Measurements from ENCODE around the gene KLF11.

KLF11 gene

DNA sequence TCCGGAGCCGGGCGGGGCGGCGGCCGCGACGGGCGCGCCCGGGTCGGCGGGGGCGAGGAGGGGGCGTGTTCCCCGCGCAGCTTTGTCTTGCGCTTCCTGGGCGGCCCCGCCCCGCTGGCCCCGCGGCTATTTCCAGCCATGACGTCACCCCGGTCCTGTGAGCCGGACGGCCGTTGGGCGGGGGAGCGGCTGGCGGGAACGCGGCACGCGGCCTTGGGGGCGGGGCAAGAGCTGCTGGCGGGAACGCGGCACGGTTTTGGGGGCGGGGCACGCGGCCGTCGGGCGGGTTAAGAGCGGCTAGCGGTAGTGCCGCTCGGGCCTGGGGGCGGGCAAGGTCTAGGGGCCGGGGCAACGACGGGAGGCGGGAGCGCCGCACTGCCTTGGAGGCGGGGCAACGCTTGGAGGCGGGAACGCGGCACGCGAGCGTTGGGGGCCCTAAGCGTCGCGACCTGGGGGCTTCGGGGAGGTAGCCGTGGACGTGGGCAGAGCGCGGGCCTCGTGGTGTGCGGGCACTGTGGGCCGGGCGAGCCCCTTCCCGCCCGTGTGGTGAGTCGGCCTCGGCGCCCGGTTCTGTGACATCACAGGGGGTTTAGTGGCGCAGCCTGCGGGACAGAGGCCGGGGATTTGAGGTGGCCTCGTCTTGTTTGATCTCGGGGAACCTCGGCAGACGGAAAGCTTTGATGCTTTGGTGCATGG, 704 bp downstream of the KLF11 start:
- peak; percentile 90 for DNase-seq

DNA sequence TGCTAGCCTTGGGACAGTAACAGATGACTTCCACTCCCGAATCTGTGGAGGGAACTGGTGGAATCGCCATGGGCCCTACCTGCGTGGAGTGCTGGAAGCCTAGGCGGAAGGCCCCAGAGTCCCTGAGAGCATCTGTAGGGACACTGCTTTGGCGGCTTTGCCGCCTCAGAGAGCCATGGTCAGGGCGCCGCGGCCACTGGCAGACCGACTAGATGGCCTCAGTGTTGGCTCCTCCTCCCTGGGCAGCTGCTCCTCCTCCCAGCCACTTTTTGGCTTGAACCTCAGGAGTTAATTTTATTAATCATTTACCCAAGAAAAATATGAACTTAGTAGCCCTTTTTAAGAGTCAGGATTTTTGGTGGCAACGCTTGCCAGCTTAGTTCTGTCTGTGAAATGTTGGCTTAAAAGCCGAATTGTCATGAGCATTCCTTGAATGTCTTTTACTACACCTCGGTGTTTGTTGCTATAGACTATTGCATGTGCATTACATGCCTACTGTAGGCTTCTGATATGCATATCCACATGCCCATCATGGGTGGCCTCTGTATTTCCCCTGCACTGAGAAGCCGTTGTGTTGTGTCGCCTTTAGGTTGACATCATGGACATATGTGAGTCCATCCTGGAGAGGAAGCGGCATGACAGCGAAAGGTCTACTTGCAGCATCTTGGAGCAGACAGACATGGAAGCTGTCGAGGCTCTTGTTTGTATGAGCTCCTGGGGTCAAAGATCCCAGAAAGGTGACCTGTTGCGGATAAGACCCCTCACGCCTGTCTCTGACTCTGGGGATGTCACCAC, 2.4 kb downstream of the KLF11 start:
- DNase-seq = no peak

DNA sequence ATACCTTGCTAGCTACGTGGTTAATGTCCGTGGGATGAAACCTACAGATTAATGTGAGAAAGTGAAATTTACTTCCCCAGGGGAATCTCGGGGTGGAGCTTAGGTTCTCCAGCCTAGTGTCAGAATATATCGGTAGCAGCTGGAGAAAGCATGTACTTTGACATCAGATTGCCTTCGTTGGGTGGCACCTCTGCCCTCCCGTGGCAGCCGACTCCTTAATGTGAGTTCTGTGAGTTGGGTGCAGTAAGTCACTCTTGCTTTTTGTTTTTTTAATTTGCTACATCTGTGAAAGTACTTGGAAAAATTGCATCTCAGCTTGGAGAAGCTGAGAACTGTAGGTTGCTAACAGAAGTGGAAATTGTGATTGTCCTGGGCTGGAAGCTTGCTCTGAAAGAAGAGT, 3.6 kb downstream of the KLF11 start:
- DNase-seq = no peak

DNA sequence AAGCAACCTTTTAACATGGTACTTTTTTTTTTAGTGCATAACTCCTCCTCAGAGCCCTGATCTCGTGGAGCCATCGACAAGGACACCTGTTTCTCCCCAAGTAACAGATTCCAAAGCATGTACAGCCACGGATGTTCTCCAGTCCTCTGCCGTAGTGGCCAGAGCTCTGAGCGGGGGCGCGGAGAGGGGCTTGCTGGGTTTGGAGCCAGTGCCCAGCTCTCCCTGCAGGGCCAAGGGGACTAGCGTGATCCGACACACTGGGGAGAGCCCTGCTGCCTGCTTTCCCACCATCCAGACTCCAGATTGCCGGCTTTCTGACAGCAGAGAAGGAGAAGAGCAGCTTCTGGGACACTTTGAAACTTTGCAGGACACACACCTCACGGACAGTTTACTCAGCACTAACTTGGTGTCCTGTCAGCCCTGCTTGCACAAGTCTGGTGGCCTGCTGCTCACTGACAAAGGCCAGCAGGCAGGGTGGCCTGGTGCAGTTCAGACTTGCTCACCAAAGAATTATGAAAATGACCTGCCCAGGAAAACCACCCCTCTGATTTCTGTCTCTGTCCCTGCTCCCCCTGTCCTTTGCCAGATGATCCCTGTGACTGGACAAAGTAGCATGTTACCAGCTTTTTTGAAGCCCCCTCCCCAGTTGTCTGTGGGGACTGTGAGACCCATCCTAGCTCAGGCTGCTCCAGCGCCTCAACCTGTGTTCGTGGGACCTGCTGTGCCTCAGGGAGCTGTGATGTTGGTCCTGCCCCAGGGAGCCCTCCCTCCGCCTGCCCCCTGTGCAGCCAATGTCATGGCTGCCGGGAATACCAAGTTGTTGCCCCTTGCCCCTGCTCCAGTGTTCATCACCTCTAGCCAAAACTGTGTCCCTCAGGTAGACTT, 4.5 kb downstream of the KLF11 start:
- DNase-seq = no peak

DNA sequence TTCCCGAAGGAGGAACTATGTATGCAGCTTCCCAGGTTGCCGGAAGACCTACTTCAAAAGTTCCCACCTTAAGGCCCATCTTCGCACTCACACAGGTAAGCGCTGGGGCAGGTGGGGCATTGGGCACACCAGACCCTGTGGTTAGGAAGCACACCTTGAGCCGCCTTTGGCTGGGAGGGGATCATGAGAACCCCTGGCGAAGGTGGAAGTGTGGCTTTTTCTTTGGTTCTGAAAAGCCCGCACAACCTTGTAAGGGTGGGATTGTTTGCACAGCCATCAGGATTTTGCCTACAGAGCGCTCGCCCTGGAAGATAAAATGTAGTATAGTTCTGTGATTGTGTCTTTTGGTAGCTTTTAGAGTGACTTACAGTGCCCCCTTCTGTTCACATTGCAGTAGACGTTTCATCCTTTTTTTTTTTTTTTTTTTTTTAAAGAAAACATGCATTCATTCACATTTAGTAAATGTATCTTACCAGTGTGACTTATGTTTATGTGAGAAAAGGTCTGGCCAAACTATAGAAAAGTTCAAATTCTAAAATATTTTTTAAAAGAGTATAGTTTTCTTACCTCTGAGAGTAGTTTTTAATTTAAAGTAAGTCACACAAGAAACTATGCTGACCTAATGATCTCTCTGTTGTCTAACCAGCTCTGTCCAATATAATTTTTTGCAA, 5.3 kb downstream of the KLF11 start:
- DNase-seq = peak; percentile 58

DNA sequence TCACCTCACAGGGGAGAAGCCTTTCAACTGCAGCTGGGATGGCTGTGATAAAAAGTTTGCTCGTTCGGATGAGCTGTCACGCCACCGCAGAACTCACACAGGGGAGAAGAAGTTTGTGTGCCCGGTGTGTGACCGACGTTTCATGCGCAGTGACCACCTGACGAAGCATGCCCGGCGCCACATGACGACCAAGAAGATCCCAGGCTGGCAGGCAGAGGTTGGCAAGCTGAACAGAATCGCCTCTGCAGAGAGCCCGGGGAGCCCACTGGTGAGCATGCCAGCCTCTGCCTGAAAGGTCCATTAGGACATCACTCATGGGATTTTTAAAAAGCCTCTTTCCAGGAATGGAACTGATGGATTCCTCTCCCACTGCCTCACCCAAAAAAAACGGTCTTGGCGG, 8.9 kb downstream of the KLF11 start:
- DNase-seq = no peak

DNA sequence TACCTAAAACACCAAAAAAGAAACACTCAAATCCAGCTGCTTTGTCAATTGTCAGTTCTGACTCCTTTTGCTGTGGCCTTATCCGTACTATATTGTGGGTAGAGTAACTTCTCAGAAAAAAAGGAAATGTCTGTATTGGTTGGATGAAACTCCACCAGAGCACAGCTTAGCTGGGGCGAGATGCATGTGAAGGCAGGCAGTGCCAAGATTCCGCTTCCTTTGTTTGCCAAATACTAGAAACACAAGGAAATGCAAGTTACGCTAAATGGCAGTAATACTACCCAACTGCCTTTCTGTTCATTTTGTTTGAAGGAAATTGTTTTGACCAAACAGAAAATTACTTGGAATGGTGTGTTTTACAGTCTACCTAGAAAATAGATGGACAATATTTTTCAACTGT, 10.0 kb downstream of the KLF11 start:
- DNase-seq = no peak

DNA sequence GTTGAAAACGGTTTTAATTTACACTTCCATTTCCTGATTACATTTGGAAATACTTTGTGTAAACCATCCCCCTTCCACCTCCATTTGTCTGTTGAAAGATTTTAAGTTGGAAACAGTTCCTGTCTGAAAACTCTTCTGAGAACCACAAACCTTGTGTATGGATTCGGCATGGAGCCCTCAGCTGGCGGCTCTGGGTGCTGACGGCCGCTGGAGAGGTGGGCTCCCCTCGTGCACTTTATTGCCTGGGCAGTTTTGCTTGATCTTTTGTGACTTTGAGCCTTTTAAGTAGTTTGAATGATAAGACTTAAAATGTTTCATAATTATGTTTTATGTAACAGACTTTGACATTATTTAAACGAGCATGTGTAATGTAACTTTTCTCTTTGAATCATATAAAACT, 11.1 kb downstream of the KLF11 start:
- no peak for DNase-seq

DNA sequence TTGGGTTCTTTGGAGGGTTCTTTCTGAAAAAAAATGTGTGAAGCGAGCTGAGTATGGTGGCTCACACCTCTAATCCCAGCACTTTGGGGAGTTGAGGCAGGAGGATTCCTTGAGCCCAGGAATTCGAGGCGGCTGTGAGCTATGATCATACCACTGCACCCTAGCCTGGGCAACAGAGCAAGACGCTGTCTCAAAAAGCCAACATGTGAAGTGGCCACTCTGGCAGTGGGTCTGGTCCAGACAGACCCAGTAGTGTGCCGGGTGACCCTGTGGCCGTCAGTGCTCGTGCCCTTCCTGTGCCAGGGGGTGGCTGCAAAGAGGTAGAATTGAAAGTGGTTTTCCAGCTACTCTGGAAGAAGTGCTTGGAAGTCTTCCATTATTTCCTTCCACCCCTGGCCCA, 11.6 kb downstream of the KLF11 start:
- no peak for DNase-seq

DNA sequence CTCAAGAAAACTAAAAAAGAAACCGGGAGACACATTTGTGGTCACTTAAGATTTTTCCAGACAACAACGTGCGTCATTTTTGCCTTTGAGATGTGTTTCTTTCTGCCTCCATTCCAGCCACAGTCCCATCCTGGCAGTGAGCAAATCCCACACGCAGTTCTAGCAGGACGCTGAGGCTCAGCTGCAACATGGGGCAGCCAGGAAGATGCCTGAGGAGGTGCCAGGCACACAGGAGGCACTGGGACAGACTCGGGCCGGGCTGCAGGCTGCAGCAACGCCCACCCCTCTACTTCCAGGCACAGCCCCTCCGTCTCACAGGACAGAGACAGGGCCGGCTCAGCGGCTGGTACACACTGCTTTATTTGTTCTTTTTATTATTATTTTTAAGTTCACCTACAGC, 13.1 kb downstream of the KLF11 start:
- DNase-seq = no peak

DNA sequence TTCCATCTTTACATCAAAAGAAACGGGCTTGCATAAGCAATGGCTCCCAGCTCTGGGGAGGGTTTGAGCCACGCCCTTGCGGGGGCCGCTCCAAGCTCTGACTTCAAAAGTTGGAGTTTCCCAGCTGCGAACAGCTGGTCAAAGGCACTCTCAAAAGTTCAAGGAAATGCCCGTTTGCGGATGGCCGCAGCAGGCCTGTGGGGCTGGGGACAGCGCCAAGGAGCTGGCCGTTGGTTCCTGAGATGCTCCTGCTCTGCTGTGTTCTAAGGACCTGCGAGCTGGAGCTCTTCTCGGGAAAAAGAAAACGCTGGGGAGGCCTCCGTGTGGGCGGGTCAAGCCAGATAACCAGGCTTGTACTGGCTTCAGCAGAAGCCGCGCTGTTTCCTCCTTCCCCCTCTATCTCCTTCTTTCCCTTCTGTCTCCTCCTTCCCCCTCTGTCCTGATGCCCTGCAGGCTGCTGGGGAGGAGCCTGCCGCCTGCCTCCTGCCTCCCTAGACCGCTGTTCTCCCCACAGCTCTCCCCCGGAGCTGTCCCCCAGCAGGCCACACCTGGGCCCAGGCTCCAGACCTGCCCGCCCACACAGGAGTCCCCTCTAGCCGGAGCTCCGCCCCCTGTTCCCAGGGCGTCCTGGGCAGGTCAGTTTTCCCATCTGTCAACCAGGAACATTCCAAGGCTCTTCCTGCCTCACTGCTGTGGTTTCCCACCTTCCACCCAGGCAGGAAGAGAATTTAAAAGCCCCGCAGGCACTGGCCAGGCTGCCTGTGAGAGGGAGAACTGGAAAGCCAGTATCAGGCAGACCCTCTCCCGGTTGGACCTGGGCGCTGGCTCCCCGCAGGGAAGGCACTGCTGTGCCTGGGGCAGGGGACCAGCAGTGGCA, 14.1 kb downstream of the KLF11 start:
- peak; percentile 59 for DNase-seq

DNA sequence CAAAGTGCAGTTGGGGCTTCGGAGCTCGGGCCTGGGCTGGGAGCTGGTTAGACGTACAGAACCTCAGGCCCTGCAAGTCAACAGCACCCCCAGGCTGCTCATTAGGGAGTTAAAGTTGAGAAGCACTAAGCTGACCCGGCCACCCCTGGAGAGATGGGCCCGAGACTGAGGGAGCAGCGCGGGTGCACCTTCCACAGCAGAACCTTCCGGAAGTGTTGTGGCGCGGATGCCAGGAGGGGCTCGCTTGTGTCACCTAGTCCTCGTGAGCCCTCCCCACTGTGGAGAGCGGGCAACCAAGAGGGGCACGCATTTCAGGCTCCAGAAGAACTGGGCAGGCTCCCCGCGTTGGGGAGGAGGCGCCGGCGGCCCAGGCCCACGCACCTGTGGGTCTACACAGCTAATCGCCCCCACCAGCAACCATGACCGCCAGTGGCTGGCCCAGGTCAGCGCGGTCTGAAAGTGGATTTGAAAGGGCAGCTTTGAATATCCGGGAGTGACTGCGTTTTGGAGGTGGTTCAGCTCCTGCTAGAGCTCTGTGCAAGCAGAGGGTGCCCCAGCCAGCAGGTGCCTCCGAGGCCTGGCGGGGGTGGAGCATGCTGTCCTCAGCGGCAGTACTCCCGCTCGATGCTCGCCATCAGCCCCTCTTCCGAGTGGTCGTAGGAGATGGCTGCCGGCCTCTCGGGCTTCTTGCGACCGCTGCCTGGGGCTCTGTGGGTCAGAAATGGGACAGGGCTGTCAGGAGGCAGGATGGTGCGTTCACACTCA, 15.1 kb downstream of the KLF11 start:
- no peak for DNase-seq

DNA sequence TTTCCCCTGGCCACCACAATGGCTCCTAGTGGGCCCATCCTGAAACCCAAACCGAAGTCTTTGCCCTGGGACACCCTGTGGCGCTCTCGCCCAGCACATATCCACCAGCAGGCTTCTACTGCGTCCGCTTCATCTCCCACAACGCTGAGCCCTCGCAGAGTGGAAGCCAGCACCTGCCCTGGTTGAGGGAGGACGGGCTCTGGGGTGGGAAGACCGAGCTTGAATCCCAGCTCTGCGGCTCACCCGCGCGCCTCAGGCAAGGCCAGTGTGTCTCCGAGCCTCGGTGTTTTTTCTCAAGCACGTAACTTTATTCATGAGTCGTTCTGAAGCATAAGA, 15.6 kb downstream of the KLF11 start:
- no peak for DNase-seq

DNA sequence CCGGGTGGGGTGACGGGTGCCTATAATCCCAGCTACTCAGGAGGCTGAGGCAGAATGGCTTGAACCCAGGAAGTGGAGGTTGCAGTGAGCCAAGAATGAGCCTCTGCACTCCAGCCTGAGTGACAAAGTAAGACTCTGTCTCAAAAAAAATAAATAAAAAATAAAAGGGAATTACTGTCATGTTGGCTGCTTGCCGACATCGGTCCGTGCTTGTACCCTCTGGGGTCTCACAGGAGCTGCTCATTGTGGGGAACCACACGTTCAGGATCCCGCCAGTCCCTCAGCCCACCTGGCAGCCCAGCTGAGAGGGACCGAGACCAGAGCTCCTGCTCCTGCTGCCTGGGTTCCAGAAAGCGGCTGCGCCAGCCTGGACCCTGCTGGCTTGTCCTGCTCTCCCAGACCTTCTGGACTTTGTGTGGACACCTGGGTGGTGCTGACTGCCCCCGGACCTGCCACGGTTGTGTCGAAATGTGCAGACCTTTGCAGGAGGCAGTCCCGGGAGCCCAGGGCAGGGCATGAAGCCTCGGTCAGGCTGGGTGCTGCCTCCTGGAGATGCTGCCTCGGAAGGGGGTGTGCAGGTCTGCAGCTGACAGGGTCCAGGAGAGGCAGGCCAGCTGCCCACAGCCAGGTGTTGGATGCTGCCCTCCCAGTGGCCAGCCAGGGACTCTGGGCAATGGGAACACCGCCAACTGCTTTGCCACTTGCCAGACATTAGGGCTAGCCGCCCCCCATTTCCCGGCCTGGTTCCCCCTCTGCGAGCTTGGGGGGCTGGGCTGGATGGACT, 16.4 kb downstream of the KLF11 start:
- DNase-seq = no peak

DNA sequence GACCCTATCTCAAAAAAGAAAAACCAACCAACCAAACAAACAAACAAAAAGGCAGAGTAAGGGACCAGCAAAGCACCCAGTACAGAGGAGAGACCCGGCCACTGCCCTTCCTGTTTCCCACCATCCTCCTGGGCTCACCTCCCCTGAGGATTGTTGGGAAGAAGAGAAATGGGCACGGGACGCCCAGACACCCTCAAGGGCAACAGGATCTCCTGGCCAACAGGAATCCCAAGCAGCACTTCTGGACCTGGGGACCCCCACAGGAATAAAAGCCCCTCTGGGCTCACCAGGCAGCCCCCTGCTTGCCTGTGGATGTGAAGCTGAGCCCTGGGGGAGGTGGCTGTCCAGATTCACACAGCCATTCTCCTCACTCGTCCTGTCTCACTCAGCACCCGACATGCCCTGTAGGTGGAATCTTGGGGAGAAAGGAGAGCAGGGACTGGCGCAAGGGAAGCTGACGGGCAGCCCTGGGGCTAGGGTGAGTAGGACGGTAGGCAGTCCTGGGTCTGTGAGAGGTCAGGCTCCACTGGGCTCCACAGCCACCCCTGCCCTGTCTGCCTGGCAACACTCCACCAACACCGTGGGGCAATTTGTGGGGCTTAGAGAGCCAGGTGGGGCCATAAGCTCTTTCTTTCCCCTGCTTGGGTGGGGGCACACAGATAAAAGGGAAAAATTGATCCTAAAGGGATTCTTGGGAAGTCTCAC, 18.0 kb downstream of the KLF11 start:
- no peak for DNase-seq

DNA sequence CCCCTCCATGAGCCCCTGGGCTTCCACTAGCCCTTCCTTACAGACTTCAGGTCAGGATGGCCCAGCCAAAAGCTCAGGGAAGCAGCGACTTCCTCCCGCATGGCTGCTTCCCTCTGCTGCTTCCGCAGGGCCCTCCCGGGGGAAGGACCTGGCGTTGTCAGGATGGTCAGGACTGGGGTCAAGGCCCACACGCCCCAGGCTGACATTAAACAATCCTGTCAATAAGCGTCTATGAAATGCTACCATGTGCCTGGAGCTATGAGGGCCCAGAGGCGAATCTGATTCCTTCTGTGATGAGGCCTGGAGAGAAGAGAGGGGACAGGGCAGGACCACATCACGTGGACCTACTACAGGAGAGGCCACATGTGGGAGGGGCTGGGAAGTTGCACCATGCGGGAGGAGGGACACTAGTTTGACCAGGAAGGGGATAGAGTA, 19.6 kb downstream of the KLF11 start:
- DNase-seq = no peak

DNA sequence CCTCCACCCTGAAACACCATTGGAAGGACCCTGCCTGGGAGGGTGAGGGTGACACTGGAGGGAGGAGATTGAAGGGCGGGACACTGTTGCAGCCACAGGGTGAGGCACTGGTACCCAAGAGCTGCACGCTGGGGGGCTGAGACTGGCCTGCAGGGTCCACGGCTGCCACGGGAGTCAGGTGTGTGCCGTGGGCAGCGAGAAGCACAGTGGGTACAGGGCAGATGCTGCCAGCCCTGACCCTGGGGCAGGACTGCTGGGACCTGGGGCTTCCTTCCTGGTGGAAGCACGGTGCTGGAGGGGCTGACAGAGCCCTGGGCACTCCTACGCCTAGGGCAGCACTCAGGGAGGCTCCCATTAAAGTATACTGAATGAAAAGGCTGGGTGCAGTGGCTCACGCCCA, 20.2 kb downstream of the KLF11 start:
- no peak for DNase-seq

DNA sequence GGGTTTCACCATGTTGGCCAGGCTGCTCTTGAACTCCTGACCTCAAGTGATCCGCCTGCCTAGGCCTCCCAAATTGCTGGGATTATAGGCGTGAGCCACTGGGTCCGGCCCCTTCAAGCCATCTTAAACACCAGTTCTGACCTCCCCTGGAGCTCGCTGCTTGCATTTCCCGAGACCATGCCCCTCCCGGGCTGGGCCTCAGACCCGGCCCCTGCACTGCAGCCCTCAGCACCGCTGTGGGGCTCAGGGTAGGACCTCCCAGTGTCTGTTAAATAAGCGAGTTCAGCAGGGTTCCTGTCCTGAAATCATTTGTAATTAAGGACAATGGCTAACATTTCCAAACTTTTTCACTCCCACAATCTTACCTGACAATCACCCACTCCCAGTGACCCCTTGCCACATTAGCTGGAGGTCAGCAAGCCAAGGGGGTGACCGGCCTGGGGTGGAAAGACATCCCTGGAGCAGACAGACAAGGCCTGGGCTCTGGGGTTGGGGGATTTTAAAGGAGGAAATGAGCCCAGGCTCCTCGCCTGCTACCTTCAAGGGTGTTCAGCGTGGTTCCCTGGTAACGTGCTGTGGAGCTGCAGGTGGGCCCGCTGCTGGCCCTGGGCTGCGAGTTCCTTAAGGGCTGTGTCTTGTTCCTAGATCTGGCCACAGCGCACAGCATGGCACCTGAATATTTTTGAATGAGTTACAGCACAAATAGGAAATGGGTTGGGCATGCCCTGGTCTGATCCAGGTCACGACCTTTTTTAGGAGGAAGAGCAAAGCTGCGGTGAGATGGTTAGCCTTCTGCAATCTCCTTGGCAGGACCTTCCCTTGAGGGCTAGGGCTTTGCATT, 21.8 kb downstream of the KLF11 start:
- no peak for DNase-seq

DNA sequence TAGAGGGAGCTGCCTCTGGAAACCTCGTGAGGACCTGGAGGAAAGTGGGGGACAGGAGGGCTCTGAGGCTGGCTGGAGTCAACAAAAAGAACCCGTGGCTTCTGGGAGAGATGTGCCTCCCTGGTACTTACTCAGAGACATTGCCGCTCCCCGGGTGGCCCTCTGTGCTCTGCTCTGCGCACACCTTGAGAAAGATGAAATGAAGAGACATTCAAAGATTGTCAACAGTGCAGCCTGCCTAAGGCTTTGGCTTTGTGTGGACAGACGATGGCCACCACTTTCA, 22.4 kb downstream of the KLF11 start:
- DNase-seq = no peak
